ENCODE results near the gene NCOA7. TPM values are rescaled to one million over a fixed set of nuclear protein-coding genes. Genes with fewer than 3 reads are reported as not detected.

The NCOA7 gene
- total RNA-seq, 4 donors from 2014 or later = 17.9 to 72.8 (median 40.6) TPM

DNA sequence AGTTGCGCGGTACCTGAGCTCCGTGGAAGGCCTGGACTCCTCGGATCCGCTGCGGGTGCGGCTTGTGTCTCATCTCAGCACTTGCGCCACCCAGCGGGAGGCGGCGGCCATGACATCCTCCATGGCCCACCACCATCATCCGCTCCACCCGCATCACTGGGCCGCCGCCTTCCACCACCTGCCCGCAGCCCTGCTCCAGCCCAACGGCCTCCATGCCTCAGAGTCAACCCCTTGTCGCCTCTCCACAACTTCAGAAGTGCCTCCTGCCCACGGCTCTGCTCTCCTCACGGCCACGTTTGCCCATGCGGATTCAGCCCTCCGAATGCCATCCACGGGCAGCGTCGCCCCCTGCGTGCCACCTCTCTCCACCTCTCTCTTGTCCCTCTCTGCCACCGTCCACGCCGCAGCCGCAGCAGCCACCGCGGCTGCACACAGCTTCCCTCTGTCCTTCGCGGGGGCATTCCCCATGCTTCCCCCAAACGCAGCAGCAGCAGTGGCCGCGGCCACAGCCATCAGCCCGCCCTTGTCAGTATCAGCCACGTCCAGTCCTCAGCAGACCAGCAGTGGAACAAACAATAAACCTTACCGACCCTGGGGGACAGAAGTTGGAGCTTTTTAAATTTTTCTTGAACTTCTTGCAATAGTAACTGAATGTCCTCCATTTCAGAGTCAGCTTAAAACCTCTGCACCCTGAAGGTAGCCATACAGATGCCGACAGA, 31.4 kb upstream of the NCOA7 start:
- Histone ChIP-seq H3K4me3 (no peak overlapping the region), H3K27me3 (no peaks in the 10 kb centered on the region), H3K36me3 (no peaks in the 10 kb centered on the region), H3K9me3 (no peaks in the 10 kb centered on the region), H3K27ac (no peak overlapping the region), H3K4me1 (no peaks in the 10 kb centered on the region)
- intact Hi-C loops (cut with DNase I; ENCODE audit: low total_unique reads) = no loop called here
- DNase-seq = no peak
- TF ChIP-seq POLR2A (IDR thresholded peaks at IDR 0.05) = no peak
- TF ChIP-seq, protein P1, sequence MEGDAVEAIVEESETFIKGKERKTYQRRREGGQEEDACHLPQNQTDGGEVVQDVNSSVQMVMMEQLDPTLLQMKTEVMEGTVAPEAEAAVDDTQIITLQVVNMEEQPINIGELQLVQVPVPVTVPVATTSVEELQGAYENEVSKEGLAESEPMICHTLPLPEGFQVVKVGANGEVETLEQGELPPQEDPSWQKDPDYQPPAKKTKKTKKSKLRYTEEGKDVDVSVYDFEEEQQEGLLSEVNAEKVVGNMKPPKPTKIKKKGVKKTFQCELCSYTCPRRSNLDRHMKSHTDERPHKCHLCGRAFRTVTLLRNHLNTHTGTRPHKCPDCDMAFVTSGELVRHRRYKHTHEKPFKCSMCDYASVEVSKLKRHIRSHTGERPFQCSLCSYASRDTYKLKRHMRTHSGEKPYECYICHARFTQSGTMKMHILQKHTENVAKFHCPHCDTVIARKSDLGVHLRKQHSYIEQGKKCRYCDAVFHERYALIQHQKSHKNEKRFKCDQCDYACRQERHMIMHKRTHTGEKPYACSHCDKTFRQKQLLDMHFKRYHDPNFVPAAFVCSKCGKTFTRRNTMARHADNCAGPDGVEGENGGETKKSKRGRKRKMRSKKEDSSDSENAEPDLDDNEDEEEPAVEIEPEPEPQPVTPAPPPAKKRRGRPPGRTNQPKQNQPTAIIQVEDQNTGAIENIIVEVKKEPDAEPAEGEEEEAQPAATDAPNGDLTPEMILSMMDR (IDR thresholded peaks at IDR 0.05) = no peak

DNA sequence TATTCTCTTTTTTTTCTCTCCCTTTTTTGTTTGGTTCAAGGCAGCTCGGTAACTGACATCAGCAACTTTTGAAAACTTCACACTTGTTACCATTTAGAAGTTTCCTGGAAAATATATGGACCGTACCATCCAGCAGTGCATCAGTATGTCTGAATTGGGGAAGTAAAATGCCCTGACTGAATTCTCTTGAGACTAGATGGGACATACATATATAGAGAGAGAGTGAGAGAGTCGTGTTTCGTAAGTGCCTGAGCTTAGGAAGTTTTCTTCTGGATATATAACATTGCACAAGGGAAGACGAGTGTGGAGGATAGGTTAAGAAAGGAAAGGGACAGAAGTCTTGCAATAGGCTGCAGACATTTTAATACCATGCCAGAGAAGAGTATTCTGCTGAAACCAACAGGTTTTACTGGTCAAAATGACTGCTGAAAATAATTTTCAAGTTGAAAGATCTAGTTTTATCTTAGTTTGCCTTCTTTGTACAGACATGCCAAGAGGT, 30.8 kb upstream of the NCOA7 start:
- Histone ChIP-seq H3K4me1 (no peaks in the 10 kb centered on the region), H3K9me3 (no peaks in the 10 kb centered on the region), H3K27me3 (no peaks in the 10 kb centered on the region), H3K27ac (no peak overlapping the region), H3K4me3 (no peak overlapping the region), H3K36me3 (no peaks in the 10 kb centered on the region)
- no peak for DNase-seq
- intact Hi-C loops (cut with DNase I; ENCODE audit: low total_unique reads) = no loop called here
- no peak for TF ChIP-seq POLR2A (IDR thresholded peaks at IDR 0.05)
- TF ChIP-seq, protein P1 (IDR thresholded peaks at IDR 0.05) = no peak

DNA sequence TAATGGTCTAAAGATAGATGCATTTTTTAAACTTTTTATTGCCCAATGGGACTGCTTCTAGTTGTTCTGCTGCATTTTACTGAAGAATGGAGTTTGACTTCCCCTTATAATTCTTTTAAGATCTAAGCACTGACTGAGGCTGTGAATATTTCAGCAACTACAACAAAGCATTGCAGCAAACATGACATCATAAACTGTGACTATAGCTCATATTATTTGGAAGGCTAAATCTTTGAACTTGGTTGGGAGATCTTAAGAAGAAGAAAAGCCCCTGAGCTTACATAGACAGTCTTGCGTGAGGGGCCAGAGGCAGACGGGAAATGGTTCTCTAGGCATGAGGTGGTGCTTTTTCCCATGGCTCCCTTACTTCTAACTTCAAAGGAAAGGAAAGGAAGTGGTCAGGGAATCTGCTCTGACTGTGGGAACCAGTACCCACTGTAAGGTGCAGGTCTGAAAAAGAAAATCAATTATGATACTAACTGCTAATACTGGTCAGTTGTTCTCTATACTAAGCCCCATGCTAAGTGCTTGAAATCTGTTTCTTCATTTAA, 26.6 kb upstream of the NCOA7 start:
- intact Hi-C loops (cut with DNase I; ENCODE audit: low total_unique reads) = no loop called here
- Histone ChIP-seq H3K9me3 (no peaks in the 10 kb centered on the region), H3K4me3 (no peak overlapping the region), H3K4me1 (no peaks in the 10 kb centered on the region), H3K36me3 (no peaks in the 10 kb centered on the region), H3K27me3 (no peaks in the 10 kb centered on the region), H3K27ac (no peak overlapping the region)
- no peak for DNase-seq
- no peak for TF ChIP-seq POLR2A (IDR thresholded peaks at IDR 0.05)
- TF ChIP-seq, protein P1 (IDR thresholded peaks at IDR 0.05) = no peak

DNA sequence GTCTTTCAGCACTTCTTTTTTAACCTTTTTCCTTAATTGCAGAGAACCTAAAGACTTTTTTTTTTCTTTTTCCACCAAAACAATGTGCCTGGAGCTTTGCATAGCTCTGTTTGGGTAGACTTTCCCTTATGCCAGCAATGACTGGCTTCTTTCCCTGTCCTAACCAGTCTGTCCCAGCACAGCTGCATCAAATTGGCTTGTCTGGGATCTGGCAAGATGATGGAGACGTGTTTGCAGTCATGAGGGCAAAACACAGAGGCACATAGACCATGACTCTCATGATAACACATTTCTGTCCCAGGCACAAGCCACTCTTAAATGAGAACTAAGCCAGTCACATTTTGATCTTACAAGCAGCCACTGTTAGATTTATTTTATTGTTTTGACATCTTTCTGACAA, 24.8 kb upstream of the NCOA7 start:
- no peak overlapping the region for H3K4me3 ChIP-seq
- TF ChIP-seq, protein P1 (IDR thresholded peaks at IDR 0.05) = no peak
- no peak for TF ChIP-seq POLR2A (IDR thresholded peaks at IDR 0.05)
- DNase-seq = no peak
- no peaks in the 10 kb centered on the region for H3K9me3 ChIP-seq
- intact Hi-C loops (cut with DNase I; ENCODE audit: low total_unique reads) = loop anchor here (5.0 kb wide), 1 partner anchor 454 kb away; no protein-coding TSS in a partner anchor
- no peaks in the 10 kb centered on the region for H3K36me3 ChIP-seq
- no peaks in the 10 kb centered on the region for H3K27me3 ChIP-seq
- no peaks in the 10 kb centered on the region for H3K4me1 ChIP-seq
- H3K27ac ChIP-seq = no peak overlapping the region

DNA sequence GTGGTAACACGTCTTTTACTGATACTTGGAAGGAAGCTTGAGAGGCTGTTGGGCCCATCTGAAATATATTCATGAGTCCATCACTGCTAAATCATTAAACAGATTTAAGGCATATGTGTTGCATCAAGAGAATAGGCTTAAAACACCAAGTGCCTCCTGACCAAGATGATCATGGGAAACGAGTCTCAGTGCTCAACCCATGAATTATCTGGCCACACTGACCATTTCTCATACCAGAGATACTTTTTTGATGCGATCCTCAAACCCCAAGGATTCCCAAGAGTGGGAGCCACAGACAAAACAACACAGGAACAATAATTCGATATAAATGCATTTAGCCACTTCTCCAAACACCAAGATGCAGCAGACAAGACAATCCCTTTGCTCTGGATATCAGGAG, 24.1 kb upstream of the NCOA7 start:
- no peak for TF ChIP-seq POLR2A (IDR thresholded peaks at IDR 0.05)
- TF ChIP-seq, protein P1 (IDR thresholded peaks at IDR 0.05) = no peak
- intact Hi-C loops (cut with DNase I; ENCODE audit: low total_unique reads) = loop anchor here (5.0 kb wide), 1 partner anchor 454 kb away; no protein-coding TSS in a partner anchor
- H3K4me3 ChIP-seq = no peak overlapping the region
- H3K36me3 ChIP-seq = no peaks in the 10 kb centered on the region
- no peak overlapping the region for H3K27ac ChIP-seq
- no peaks in the 10 kb centered on the region for H3K9me3 ChIP-seq
- no peaks in the 10 kb centered on the region for H3K4me1 ChIP-seq
- H3K27me3 ChIP-seq = no peaks in the 10 kb centered on the region
- no peak for DNase-seq
